Fibroblast of mammary gland (primary cell): Measurements from ENCODE around the gene PLCH1.

Experiments
- DNase-seq: peaks from one replicate; pipeline ENCODE4 v3.0.0-alpha.2; 2010; ENCODE audit warnings: low read depth
- H3K4me3 ChIP-seq: 2 replicates; pipeline ENCODE4 v1.5.1; 2011; ENCODE audit warnings: low read depth, mild to moderate bottlenecking, low read length, moderate library complexity; ENCODE audit not compliant: control insufficient read depth
- TF ChIP-seq, protein P1 (sequence below): conservative IDR thresholded peaks from 2 replicates; pipeline ENCODE4 v1.5.1; 2011; ENCODE audit warnings: low read depth, low read length, inconsistent platforms; ENCODE audit not compliant: control insufficient read depth, insufficient read depth

Gene PLCH1

DNA sequence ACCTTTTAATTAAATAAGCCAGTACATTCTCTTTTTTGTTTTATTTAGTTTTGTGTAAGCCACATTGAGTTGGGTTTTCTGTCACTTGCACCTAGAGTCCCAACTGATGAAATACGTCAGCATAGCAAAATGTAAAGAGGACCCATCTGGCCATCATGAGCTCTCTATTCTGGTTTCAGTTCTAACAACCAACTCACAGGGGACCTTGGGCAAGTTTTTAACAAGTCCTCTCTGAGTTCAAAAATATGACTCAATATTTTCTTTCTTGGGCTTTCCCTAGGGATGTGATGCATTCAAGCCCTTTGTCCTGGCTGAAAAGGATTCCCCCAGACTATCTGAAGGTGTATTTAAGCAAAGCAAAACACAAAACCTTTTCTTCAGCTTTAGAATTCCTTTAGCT lies 32.9 kb downstream of the PLCH1 start:
- DNase-seq = peak; percentile 71
- H3K4me3 ChIP-seq = no peak overlapping the region
- TF ChIP-seq, protein P1, sequence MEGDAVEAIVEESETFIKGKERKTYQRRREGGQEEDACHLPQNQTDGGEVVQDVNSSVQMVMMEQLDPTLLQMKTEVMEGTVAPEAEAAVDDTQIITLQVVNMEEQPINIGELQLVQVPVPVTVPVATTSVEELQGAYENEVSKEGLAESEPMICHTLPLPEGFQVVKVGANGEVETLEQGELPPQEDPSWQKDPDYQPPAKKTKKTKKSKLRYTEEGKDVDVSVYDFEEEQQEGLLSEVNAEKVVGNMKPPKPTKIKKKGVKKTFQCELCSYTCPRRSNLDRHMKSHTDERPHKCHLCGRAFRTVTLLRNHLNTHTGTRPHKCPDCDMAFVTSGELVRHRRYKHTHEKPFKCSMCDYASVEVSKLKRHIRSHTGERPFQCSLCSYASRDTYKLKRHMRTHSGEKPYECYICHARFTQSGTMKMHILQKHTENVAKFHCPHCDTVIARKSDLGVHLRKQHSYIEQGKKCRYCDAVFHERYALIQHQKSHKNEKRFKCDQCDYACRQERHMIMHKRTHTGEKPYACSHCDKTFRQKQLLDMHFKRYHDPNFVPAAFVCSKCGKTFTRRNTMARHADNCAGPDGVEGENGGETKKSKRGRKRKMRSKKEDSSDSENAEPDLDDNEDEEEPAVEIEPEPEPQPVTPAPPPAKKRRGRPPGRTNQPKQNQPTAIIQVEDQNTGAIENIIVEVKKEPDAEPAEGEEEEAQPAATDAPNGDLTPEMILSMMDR = no peak

DNA sequence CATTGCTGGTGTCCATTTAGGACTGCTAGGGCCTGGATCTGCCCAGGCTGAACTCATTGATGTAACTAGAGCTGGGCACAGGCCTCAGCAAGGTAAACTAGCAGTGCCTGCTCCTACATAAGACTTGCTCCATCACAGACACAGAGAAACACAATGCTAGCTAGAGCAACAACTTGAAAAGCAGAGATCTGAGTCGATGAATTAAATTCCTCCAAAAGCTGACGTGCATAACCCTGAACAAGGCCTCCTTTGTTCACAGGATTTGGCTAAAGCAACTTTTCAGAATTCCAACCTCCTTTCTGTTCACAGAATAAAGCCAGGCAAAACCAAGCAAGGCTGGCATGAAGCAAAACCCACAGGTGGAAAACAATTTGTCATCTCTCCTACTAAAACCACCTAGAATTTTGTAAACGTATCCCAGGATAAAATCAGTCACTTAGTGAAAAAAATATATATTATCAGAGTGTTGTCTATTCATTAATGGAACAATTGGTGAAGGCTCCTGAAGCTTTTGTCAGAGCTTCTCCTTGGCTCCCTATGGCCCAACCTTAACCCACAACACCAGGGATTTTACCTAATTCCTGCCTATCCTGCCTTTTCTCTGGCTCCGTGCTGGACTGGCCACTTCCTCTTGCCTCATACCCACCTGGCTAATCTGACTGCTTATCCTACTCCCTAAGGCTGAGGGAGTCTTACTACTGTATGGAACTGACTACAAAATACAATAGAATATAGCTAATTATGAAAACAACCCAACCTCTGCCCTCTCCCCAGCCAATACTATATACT lies 39.9 kb downstream of the PLCH1 start:
- DNase-seq = no peak
- H3K4me3 ChIP-seq = no peak overlapping the region
- TF ChIP-seq, protein P1 = no peak

DNA sequence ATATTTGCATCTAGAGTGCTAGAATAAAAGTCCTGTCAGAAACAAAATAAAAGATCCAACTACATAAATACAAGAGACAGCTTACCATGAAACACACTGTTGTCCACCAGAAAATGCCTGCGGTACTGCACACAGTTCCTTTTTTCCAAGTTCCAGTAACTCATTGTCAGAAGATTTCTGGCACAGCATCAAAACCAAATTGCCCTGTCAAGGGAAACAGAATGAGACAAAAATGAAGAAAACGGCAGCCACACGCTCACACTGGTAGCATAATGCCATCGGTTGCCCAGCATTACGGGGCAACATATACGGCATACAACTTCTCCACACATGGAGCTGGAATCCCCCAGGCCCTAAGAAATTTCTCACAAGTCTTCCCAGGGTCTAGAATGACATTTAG lies 40.8 kb downstream of the PLCH1 start:
- TF ChIP-seq, protein P1 = no peak
- no peak for DNase-seq
- no peak overlapping the region for H3K4me3 ChIP-seq

DNA sequence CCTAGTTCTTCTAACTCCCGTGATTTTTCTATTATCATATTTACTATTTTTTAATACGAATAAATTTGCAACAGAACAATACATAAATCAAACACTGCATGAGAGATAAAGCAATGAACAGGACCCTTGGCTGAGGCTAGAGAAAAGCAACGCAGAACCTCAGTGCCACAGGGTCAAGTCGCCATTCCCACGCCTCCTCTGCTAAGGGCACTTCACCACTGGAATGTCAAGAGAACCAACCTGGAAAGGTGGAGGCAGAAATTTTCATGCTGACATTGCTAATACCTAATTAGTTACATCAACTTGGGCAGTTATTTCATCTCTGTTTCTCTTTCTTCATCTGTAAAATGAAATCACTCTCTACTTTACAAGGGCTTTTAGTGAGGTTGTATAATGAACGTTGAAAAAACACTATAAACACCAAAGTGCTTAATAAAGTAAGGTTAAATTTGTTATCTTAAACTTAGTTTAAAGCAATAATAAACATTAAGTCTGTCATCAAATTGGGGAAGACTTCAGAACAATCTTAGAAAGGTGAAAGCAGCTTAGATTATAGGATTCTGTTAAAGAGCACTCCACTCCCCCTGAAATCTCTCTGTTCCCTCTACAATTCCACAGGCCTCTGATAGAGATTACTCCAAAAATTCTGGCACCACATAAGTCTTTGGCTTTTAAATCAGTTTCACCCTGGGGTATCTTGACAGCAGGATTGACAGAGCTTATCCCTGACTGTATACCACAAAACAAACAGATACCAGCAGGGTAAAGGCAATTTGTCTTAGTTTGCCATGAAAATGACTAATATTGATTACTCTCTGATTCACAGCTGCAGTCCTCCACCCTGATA lies 41.9 kb downstream of the PLCH1 start:
- DNase-seq = no peak
- TF ChIP-seq, protein P1 = no peak
- H3K4me3 ChIP-seq = no peak overlapping the region

DNA sequence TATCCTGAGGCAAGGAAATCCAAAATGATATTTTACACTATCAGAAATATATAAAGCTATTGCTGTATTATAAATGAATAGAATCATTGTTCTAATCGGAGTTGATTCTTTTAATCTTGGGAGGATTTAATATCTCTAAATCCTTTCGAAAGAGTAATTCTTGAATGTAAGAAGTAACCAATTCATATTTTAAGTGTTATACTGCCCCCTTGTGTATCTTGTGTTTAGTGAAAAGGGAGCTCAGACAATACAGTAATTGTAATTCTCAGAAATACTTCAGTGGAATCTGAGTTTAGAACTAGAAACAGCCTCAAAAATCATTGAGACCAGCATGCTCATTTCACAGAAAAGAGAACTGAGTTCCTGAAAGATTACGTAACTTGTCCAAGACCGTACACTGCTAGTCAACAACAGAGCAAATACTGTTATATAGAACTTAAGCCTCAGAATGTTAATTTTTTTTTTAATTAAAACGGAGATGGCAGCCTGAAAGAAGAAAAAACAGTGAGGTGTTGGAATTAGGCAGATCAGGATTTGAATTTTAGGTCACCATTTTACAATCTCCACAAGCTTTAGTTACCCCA lies 42.9 kb downstream of the PLCH1 start:
- DNase-seq = peak; percentile 65
- TF ChIP-seq, protein P1 = peak; percentile 54

DNA sequence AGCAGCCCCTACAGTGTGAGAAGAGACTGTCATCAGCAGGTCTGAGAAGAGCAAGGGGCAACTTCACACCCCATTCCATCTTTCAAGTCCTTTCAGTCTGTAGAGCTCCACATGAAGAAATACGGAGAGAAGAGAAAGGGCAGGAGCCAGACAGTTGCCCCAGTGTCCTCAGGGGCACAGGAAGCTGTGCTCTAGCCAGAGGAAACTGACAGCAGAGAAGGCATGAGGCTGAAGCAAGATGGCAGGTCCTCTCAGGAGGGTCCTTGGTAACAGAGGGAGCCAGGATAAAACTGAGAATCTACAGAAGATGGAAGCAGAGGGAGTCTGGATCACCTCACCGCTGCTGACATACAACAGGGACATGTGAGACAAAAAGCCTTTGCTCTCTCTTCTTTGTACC lies 47.3 kb downstream of the PLCH1 start:
- H3K4me3 ChIP-seq = no peak overlapping the region
- no peak for DNase-seq
- TF ChIP-seq, protein P1 = no peak

More for the DNA sequence above, 42.9 kb downstream of the PLCH1 start:
- H3K4me3 ChIP-seq = no peak overlapping the region
